Loucy (cell line): ENCODE data around the gene CPVL.

Experiments used
- H2AFZ ChIP-seq: fragments of 200-600 bp; sonication (generic); 2 replicates; pipeline ENCODE4 v1.6.0; 2016; ENCODE audit warnings: antibody characterized with exemption, mild to moderate bottlenecking, low read length, moderate library complexity
- H3F3A ChIP-seq: fragments of 200-600 bp; 2 replicates; pipeline ENCODE4 v1.6.0; 2016; ENCODE audit warnings: antibody characterized with exemption, low read depth, mild to moderate bottlenecking
- H3K27me3 ChIP-seq: fragments of 200-600 bp; sonication (generic); 2 replicates; pipeline ENCODE4 v1.6.1; 2014; ENCODE audit warnings: low read length, mild to moderate bottlenecking; ENCODE audit not compliant: insufficient read depth, poor library complexity, severe bottlenecking
- H3K36me3 ChIP-seq: fragments of 200-600 bp; sonication (generic); 2 replicates; pipeline ENCODE4 v1.6.1; 2016; ENCODE audit warnings: low read length; ENCODE audit not compliant: insufficient read depth
- H3K4me1 ChIP-seq: fragments of 200-600 bp; sonication (generic); 2 replicates; pipeline ENCODE4 v1.5.1; 2014; ENCODE audit warnings: low read length, mild to moderate bottlenecking; ENCODE audit not compliant: insufficient read depth, poor library complexity, severe bottlenecking
- H3K4me2 ChIP-seq: fragments of 200-600 bp; sonication (generic); 2 replicates; pipeline ENCODE4 v1.6.0; 2014; ENCODE audit warnings: antibody characterized with exemption, low read length, low read depth, mild to moderate bottlenecking; ENCODE audit not compliant: poor library complexity, severe bottlenecking
- H3K4me3 ChIP-seq: fragments of 200-600 bp; sonication (generic); 2 replicates; pipeline ENCODE4 v1.5.1; 2014; ENCODE audit warnings: low read length, mild to moderate bottlenecking, mixed read lengths; ENCODE audit not compliant: poor library complexity, severe bottlenecking
- H3K79me2 ChIP-seq: fragments of 200-600 bp; sonication (generic); 2 replicates; pipeline ENCODE4 v1.6.1; 2014; ENCODE audit warnings: low read length; ENCODE audit not compliant: insufficient read depth
- H3K9ac ChIP-seq: fragments of 200-600 bp; sonication (generic); 2 replicates; pipeline ENCODE4 v1.6.0; 2014; ENCODE audit warnings: mild to moderate bottlenecking, low read depth, low read length, moderate library complexity; ENCODE audit not compliant: poor library complexity, severe bottlenecking
- H3K9me2 ChIP-seq: fragments of 200-600 bp; sonication (generic); replicated peaks from 2 replicates; pipeline ENCODE4 v1.6.1; 2016; ENCODE audit warnings: low read depth, low read length, mixed read lengths
- H3K9me3 ChIP-seq: fragments of 200-600 bp; sonication (generic); 2 replicates; pipeline ENCODE4 v1.6.1; 2014; ENCODE audit warnings: mild to moderate bottlenecking, antibody characterized with exemption, low read length, low read depth; ENCODE audit not compliant: insufficient read depth
- H4K20me1 ChIP-seq: fragments of 200-600 bp; sonication (generic); 2 replicates; pipeline ENCODE4 v1.6.0; 2014; ENCODE audit warnings: antibody characterized with exemption, low read length, mild to moderate bottlenecking; ENCODE audit not compliant: insufficient read depth, poor library complexity, severe bottlenecking
- CTCF ChIP-seq: fragments of 200-600 bp; sonication (generic); conservative IDR thresholded peaks from 2 replicates; pipeline ENCODE4 v1.5.1; 2014; ENCODE audit warnings: mild to moderate bottlenecking, antibody characterized with exemption, low read length
- EZH2phosphoT487 ChIP-seq: fragments of 200-600 bp; IDR thresholded peaks from 2 replicates; pipeline ENCODE4 v1.6.1; 2018; ENCODE audit warnings: antibody characterized with exemption, mild to moderate bottlenecking, moderate library complexity, borderline replicate concordance

Gene CPVL

GRCh38 chr7:29030781-29031275, 115.5 kb downstream of the CPVL start:
- H3K4me3 ChIP-seq, result no peak overlapping the region
- TF ChIP-seq CTCF (no peak), EZH2phosphoT487 (no peak)
- 0 out of 2 replicates have a peak, but pooled peaks cover 2% of the 10 kb centered on the region for H3K9me3 ChIP-seq
- H3K79me2 ChIP-seq, result no peaks in the 10 kb centered on the region
- H3K27me3 ChIP-seq, result no peaks in the 10 kb centered on the region
- no peaks in the 10 kb centered on the region for H3K36me3 ChIP-seq
- H3K9ac ChIP-seq, result no peak overlapping the region
- no peak overlapping the region for H3K4me2 ChIP-seq
- H3K4me1 ChIP-seq, result no peaks in the 10 kb centered on the region
- H3K9me2 ChIP-seq, result no peaks in the 10 kb centered on the region
- no peaks in the 10 kb centered on the region for H4K20me1 ChIP-seq
- H2AFZ ChIP-seq, result no peak overlapping the region
- H3F3A ChIP-seq, result no peaks in the 10 kb centered on the region

- Histone ChIP-seq H3K4me3 (no peak overlapping the region), H3K27me3 (no peaks in the 10 kb centered on the region), H3K79me2 (no peaks in the 10 kb centered on the region), H4K20me1 (no peaks in the 10 kb centered on the region), H3K9me2 (no peaks in the 10 kb centered on the region), H3F3A (no peaks in the 10 kb centered on the region), H3K4me1 (no peaks in the 10 kb centered on the region), H2AFZ (no peak overlapping the region), H3K9me3 (peaks cover 20% of the 10 kb centered on the region), H3K9ac (no peak overlapping the region), H3K36me3 (no peaks in the 10 kb centered on the region; the same call in 1 of the 2 replicates), H3K4me2 (no peak overlapping the region)
- TF ChIP-seq EZH2phosphoT487 (no peak), CTCF (no peak)
Observed at GRCh38 chr7:29022291-29022988, 123.9 kb downstream of the CPVL start.

GRCh38 chr7:29019896-29020295, 126.4 kb downstream of the CPVL start:
- Histone ChIP-seq H3K36me3 (no peaks in the 10 kb centered on the region; the same call in 1 of the 2 replicates), H3K4me3 (no peak overlapping the region), H3K9ac (no peak overlapping the region), H3K79me2 (no peaks in the 10 kb centered on the region), H4K20me1 (no peaks in the 10 kb centered on the region), H2AFZ (no peak overlapping the region), H3K4me1 (no peaks in the 10 kb centered on the region), H3K9me2 (no peaks in the 10 kb centered on the region), H3K27me3 (no peaks in the 10 kb centered on the region), H3F3A (no peaks in the 10 kb centered on the region), H3K9me3 (peaks cover 15% of the 10 kb centered on the region), H3K4me2 (no peak overlapping the region)
- TF ChIP-seq CTCF (no peak), EZH2phosphoT487 (no peak)
